ENCODE data around the gene CBLC. TPM values are rescaled to one million over a fixed set of nuclear protein-coding genes. Genes with fewer than 3 reads are reported as not detected.

CBLC gene
- not detected for total RNA-seq

GRCh38 chr19:44777715-44778347, at the start of gene CBLC:
TSS of gene CBLC (plus strand) at chr19:44777890. CDS start at chr19:44777932, 42 bp downstream.
- WGBS, 10 experiments: 17% methylated on average over 2 of the region's 47 CpGs; no CpG with 5 or more reads in 9 of the 10 experiments
- no peak within 1 kb of the TSS for H3K4me3 ChIP-seq
- H3K4me1 ChIP-seq (replicated peaks in 1 of 2): no peaks in the 10 kb centered on the region
- no peak within 1 kb of the TSS for H3K27ac ChIP-seq
- in situ Hi-C loops (cut with MboI; ENCODE audit: low pct_unique_long_range_greater_than_20kb in 2 of 9, low sequenced_read_pairs in 9 of 9, unreplicated experiment in 9 of 9): loop anchor here in 1 of 9 experiments (25.0 kb wide), 1 partner anchor 216 kb away; no protein-coding TSS in a partner anchor
- peak in 6 of 8 experiments; percentile 65 to 91 (median 82) for ATAC-seq (replicated peaks in 6 of 8)

GRCh38 chr19:44728178-44728577, 49.5 kb upstream of the CBLC start:
- Histone ChIP-seq H3K27ac (no peak overlapping the region), H3K4me3 (no peak overlapping the region), H3K4me1 (replicated peaks in 1 of 2) (no peaks in the 10 kb centered on the region)
- WGBS, 10 experiments: 20 to 90% (median 67%) methylated on average over 1 to 5 of the region's 6 CpGs; no CpG with 5 or more reads in 1 of the 10 experiments
- in situ Hi-C loops (cut with MboI; ENCODE audit: low pct_unique_long_range_greater_than_20kb in 2 of 9, low sequenced_read_pairs in 9 of 9, unreplicated experiment in 9 of 9): no loop called here
- ATAC-seq (replicated peaks in 6 of 8): no peak

- Histone ChIP-seq H3K27ac (no peak overlapping the region), H3K4me1 (replicated peaks in 1 of 2) (no peaks in the 10 kb centered on the region), H3K4me3 (no peak overlapping the region)
- no peak for ATAC-seq (replicated peaks in 6 of 8)
- WGBS, 10 experiments: 79 to 100% (median 92%) methylated on average over 1 to 7 of the region's 8 CpGs; no CpG with 5 or more reads in 3 of the 10 experiments
- in situ Hi-C loops (cut with MboI; ENCODE audit: low pct_unique_long_range_greater_than_20kb in 2 of 9, low sequenced_read_pairs in 9 of 9, unreplicated experiment in 9 of 9): no loop called here
Observed at GRCh38 chr19:44729516-44730033, 48.1 kb upstream of the CBLC start.

GRCh38 chr19:44731081-44731480, 46.6 kb upstream of the CBLC start:
- no peaks in the 10 kb centered on the region for H3K4me1 ChIP-seq (replicated peaks in 1 of 2)
- in situ Hi-C loops (cut with MboI; ENCODE audit: low pct_unique_long_range_greater_than_20kb in 2 of 9, low sequenced_read_pairs in 9 of 9, unreplicated experiment in 9 of 9): no loop called here
- no peak overlapping the region for H3K27ac ChIP-seq
- 70 to 100% (median 89%) methylated on average over 2 to 5 of the region's 5 CpGs; no CpG with 5 or more reads in 1 of the 10 experiments for WGBS, 10 experiments
- no peak for ATAC-seq (replicated peaks in 6 of 8)
- H3K4me3 ChIP-seq: no peak overlapping the region

GRCh38 chr19:44731622-44732021, 46.1 kb upstream of the CBLC start:
- 0 to 92% (median 83%) methylated on average over 1 to 2 of the region's 5 CpGs; no CpG with 5 or more reads in 5 of the 10 experiments for WGBS, 10 experiments
- Histone ChIP-seq H3K4me3 (no peak overlapping the region), H3K4me1 (replicated peaks in 1 of 2) (no peaks in the 10 kb centered on the region), H3K27ac (no peak overlapping the region)
- in situ Hi-C loops (cut with MboI; ENCODE audit: low pct_unique_long_range_greater_than_20kb in 2 of 9, low sequenced_read_pairs in 9 of 9, unreplicated experiment in 9 of 9): no loop called here
- ATAC-seq (replicated peaks in 6 of 8): no peak

- ATAC-seq (replicated peaks in 6 of 8): no peak
- in situ Hi-C loops (cut with MboI; ENCODE audit: low pct_unique_long_range_greater_than_20kb in 2 of 9, low sequenced_read_pairs in 9 of 9, unreplicated experiment in 9 of 9): no loop called here
- Histone ChIP-seq H3K4me1 (replicated peaks in 1 of 2) (no peaks in the 10 kb centered on the region), H3K27ac (no peak overlapping the region), H3K4me3 (no peak overlapping the region)
- 67 to 100% (median 80%) methylated on average over 1 to 9 of the region's 11 CpGs; no CpG with 5 or more reads in 4 of the 10 experiments for WGBS, 10 experiments
Observed at GRCh38 chr19:44732235-44733014, 45.3 kb upstream of the CBLC start.

GRCh38 chr19:44734357-44734756, 43.3 kb upstream of the CBLC start:
- WGBS, 10 experiments: 20 to 40% methylated on average over 1 of the region's 1 CpG; no CpG with 5 or more reads in 8 of the 10 experiments
- Histone ChIP-seq H3K4me3 (no peak overlapping the region), H3K4me1 (replicated peaks in 1 of 2) (no peaks in the 10 kb centered on the region), H3K27ac (no peak overlapping the region)
- in situ Hi-C loops (cut with MboI; ENCODE audit: low pct_unique_long_range_greater_than_20kb in 2 of 9, low sequenced_read_pairs in 9 of 9, unreplicated experiment in 9 of 9): no loop called here
- no peak for ATAC-seq (replicated peaks in 6 of 8)

GRCh38 chr19:44735011-44735410, 42.7 kb upstream of the CBLC start:
- in situ Hi-C loops (cut with MboI; ENCODE audit: low pct_unique_long_range_greater_than_20kb in 2 of 9, low sequenced_read_pairs in 9 of 9, unreplicated experiment in 9 of 9): no loop called here
- H3K4me1 ChIP-seq (replicated peaks in 1 of 2): no peaks in the 10 kb centered on the region
- H3K4me3 ChIP-seq: no peak overlapping the region
- WGBS, 10 experiments: 40 to 86% (median 60%) methylated on average over 1 to 5 of the region's 5 CpGs; no CpG with 5 or more reads in 3 of the 10 experiments
- peak in 3 of 8 experiments; percentile 68 to 75 (median 75) for ATAC-seq (replicated peaks in 6 of 8)
- H3K27ac ChIP-seq: no peak overlapping the region

- Histone ChIP-seq H3K4me1 (replicated peaks in 1 of 2) (peaks cover 3 to 8% of the 10 kb centered on the region in 2 donors), H3K4me3 (no peak overlapping the region), H3K27ac (no peak overlapping the region)
- in situ Hi-C loops (cut with MboI; ENCODE audit: low pct_unique_long_range_greater_than_20kb in 2 of 9, low sequenced_read_pairs in 9 of 9, unreplicated experiment in 9 of 9): no loop called here
- 35 to 88% (median 72%) methylated on average over 1 to 7 of the region's 13 CpGs; no CpG with 5 or more reads in 1 of the 10 experiments for WGBS, 10 experiments
- no peak for ATAC-seq (replicated peaks in 6 of 8)
Observed at GRCh38 chr19:44737238-44738071, 40.2 kb upstream of the CBLC start.

GRCh38 chr19:44738136-44738535, 39.6 kb upstream of the CBLC start:
- Histone ChIP-seq H3K4me1 (replicated peaks in 1 of 2) (peaks cover 3 to 8% of the 10 kb centered on the region in 2 donors), H3K4me3 (no peak overlapping the region), H3K27ac (no peak overlapping the region)
- ATAC-seq (replicated peaks in 6 of 8): no peak
- 40 to 100% (median 68%) methylated on average over 1 to 2 of the region's 2 CpGs; no CpG with 5 or more reads in 4 of the 10 experiments for WGBS, 10 experiments
- in situ Hi-C loops (cut with MboI; ENCODE audit: low pct_unique_long_range_greater_than_20kb in 2 of 9, low sequenced_read_pairs in 9 of 9, unreplicated experiment in 9 of 9): no loop called here

GRCh38 chr19:44738603-44739558, 38.8 kb upstream of the CBLC start:
- no peak for ATAC-seq (replicated peaks in 6 of 8)
- peaks cover 3 to 8% of the 10 kb centered on the region in 2 donors for H3K4me1 ChIP-seq (replicated peaks in 1 of 2)
- 14 to 80% (median 70%) methylated on average over 1 to 7 of the region's 11 CpGs; no CpG with 5 or more reads in 2 of the 10 experiments for WGBS, 10 experiments
- H3K27ac ChIP-seq: no peak overlapping the region
- in situ Hi-C loops (cut with MboI; ENCODE audit: low pct_unique_long_range_greater_than_20kb in 2 of 9, low sequenced_read_pairs in 9 of 9, unreplicated experiment in 9 of 9): no loop called here
- no peak overlapping the region for H3K4me3 ChIP-seq
